Dedifferentiated amniotic fluid mesenchymal stem cell (primary cell): Measurements from ENCODE around the gene HPSE2.

Experiments used
- DNase-seq: peaks from one replicate; pipeline ENCODE4 v3.0.0-alpha.2; 2016; ENCODE audit errors: extremely low spot score

HPSE2 gene

GRCh38 chr10:98433371-98433770 is 802.3 kb downstream of the HPSE2 start:
- no peak for DNase-seq

- no peak for DNase-seq
These were observed 803.3 kb downstream of the HPSE2 start for GRCh38 chr10:98432330-98432729.

- no peak for DNase-seq
These were observed 804.6 kb downstream of the HPSE2 start for GRCh38 chr10:98431016-98431415.

GRCh38 chr10:98430427-98430826 is 805.2 kb downstream of the HPSE2 start:
- DNase-seq = no peak

GRCh38 chr10:98429320-98430072 is 806.2 kb downstream of the HPSE2 start:
- DNase-seq = no peak

GRCh38 chr10:98427011-98427515 is 808.6 kb downstream of the HPSE2 start:
- no peak for DNase-seq

GRCh38 chr10:98425511-98426352 is 809.9 kb downstream of the HPSE2 start:
- no peak for DNase-seq

GRCh38 chr10:98424295-98425254 is 811.1 kb downstream of the HPSE2 start:
- DNase-seq = no peak

GRCh38 chr10:98423691-98424120 is 811.9 kb downstream of the HPSE2 start:
- DNase-seq = no peak

- DNase-seq = no peak
These were observed 813.5 kb downstream of the HPSE2 start for GRCh38 chr10:98422182-98422581.

GRCh38 chr10:98420786-98421185 is 814.9 kb downstream of the HPSE2 start:
- DNase-seq = no peak

GRCh38 chr10:98419469-98420261 is 816.0 kb downstream of the HPSE2 start:
- DNase-seq = no peak

- DNase-seq = no peak
These were observed 816.8 kb downstream of the HPSE2 start for GRCh38 chr10:98418665-98419468.

- DNase-seq = no peak
These were observed 817.5 kb downstream of the HPSE2 start for GRCh38 chr10:98417973-98418664.

- DNase-seq = no peak
These were observed 818.1 kb downstream of the HPSE2 start for GRCh38 chr10:98417481-98417959.

- no peak for DNase-seq
These were observed 818.9 kb downstream of the HPSE2 start for GRCh38 chr10:98416606-98417388.

GRCh38 chr10:98415731-98416119 is 819.9 kb downstream of the HPSE2 start:
- no peak for DNase-seq
